Bronchial epithelial cell (primary cell): ENCODE results near the gene ATF5. TPM values are rescaled to one million over a fixed set of nuclear protein-coding genes. Genes with fewer than 3 reads are reported as not detected.

Source experiments
- DNase-seq: peaks from one replicate; pipeline ENCODE4 v3.0.0-alpha.2; 2010; ENCODE audit warnings: low read depth
- FAIRE-seq: peaks from 2 replicates; lab custom pipeline; 2011; peaks lifted over from hg19 to GRCh38; lab: Jason Lieb, UNC
- H3K27me3 ChIP-seq: 2 replicates; pipeline ENCODE4 v1.5.1; 2011; ENCODE audit warnings: low read length; ENCODE audit not compliant: control insufficient read depth, insufficient read depth
- H3K36me3 ChIP-seq: 2 replicates; pipeline ENCODE4 v1.5.1; 2011; ENCODE audit warnings: low read length; ENCODE audit not compliant: control insufficient read depth, insufficient read depth
- H3K4me3 ChIP-seq: 2 replicates; pipeline ENCODE4 v1.5.1; 2011; ENCODE audit warnings: mild to moderate bottlenecking, low read depth, low read length, control low read depth
- total RNA-seq: library from RNA; depleted of rRNA; stranded (reverse); fragments of >200 nt; gene quantifications from 2 replicates; pipeline ENCODE4 v1.2.1, GENCODE V29; 2014
- TF ChIP-seq, protein P1 (sequence below): IDR thresholded peaks from 2 replicates; pipeline ENCODE4 v1.5.1; 2011; ENCODE audit warnings: mild to moderate bottlenecking, moderate library complexity, low read length, control low read depth, inconsistent platforms; ENCODE audit not compliant: insufficient read depth, severe bottlenecking

ATF5 gene
- total RNA-seq, 1 donor from 2014 or later = 1.8 TPM

DNA sequence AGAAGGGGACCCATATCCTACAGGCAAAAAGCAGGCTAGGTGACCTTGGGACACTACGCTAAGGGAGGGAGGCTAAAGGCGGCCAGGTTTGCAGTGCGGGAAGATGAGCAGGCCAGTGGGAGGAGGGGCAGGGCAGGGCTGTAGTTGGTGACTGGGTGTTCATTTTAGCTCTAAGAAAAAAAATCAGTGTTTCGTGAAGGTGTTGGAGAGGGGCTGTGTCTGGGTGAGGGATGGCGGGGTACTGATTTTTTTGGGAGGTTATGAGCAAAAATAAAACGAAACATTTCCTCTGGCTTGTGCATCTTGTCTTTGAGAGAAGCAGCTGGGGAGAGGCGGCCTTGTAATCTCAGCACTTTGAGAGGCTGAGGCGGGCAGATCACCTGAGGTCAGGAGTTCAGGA, 4.6 kb downstream of the ATF5 start:
- DNase-seq (no peak), FAIRE-seq (no peak)
- TF ChIP-seq, protein P1, sequence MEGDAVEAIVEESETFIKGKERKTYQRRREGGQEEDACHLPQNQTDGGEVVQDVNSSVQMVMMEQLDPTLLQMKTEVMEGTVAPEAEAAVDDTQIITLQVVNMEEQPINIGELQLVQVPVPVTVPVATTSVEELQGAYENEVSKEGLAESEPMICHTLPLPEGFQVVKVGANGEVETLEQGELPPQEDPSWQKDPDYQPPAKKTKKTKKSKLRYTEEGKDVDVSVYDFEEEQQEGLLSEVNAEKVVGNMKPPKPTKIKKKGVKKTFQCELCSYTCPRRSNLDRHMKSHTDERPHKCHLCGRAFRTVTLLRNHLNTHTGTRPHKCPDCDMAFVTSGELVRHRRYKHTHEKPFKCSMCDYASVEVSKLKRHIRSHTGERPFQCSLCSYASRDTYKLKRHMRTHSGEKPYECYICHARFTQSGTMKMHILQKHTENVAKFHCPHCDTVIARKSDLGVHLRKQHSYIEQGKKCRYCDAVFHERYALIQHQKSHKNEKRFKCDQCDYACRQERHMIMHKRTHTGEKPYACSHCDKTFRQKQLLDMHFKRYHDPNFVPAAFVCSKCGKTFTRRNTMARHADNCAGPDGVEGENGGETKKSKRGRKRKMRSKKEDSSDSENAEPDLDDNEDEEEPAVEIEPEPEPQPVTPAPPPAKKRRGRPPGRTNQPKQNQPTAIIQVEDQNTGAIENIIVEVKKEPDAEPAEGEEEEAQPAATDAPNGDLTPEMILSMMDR = no peak
- Histone ChIP-seq H3K36me3 (no peaks in the 10 kb centered on the region), H3K27me3 (no peaks in the 10 kb centered on the region), H3K4me3 (no peak overlapping the region)

DNA sequence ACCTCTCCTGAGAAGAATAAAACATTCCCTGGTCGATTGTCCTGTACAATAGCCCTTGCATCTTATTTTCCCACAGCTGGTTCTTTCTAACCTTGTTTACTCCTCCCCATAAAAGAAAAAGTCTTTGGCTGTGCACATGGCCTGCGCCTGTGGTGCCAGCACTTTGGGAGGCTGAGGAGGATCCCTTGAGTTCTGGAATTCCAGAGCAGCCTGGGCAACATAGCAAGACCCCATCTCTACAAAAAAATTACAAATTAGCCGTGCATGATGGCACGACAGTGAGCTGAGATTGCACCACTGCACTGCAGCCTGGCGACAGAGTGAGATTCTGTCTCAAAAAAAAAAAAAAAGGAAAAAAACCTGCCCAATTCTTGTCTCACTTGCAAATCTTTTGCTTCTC, 7.5 kb downstream of the ATF5 start:
- DNase-seq = no peak
- Histone ChIP-seq H3K36me3 (no peaks in the 10 kb centered on the region), H3K27me3 (no peaks in the 10 kb centered on the region), H3K4me3 (no peak overlapping the region)
- TF ChIP-seq, protein P1 = no peak
- FAIRE-seq = no peak

DNA sequence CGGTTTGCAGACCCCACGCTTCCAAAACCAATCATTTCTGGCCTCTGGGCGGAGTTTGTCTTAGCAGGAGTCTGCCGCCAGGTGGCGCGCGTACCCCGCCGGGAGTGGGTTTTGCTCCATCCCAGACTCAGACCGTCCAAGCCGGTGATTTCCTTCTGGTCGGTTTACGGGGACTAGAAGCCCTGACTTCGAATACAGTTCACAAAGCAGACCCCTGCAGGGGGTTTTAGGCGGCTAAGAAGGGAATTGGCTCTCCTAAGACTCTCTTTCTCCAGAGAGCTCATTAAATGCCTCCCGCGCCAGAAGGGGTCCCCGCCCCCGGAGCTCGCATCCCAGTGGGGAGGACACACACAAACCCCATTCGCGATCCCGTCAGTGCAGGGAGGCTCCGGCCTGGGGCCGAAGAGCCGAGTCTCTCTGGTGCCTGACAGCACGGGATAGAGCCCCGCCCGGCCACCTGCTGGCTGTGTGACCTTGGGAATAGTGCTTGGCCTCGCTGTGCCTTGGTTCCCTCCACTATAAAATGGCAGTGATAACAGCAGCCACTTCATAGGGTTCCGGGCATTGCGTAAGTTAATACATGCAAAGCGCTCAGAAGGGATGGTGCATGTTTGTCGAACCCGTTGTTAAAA, 8.9 kb downstream of the ATF5 start:
- Histone ChIP-seq H3K36me3 (no peaks in the 10 kb centered on the region), H3K4me3 (no peak overlapping the region), H3K27me3 (no peaks in the 10 kb centered on the region)
- FAIRE-seq (no peak), DNase-seq (peak; percentile 32)
- TF ChIP-seq, protein P1 = peak; percentile 96

DNA sequence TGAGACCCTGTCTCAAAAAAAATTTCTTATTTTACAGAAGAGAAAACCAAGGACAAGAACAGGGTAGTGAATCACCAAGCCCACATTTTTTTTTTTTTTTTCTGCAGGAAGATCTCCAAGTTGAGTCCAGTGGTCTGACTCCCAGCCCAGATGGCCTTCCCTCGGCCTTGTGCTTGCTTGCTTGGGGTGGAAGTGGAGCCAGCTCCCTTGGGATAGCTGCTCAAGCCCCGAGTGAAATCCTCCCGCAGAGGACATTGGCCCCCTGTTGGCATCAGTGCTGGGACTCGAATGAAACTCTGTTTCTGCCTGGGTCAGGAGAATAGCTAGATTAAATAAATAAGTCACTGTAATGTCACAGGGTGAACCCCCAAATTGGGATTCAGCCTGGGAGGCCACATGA, 9.7 kb downstream of the ATF5 start:
- Histone ChIP-seq H3K36me3 (no peaks in the 10 kb centered on the region), H3K4me3 (no peak overlapping the region), H3K27me3 (no peaks in the 10 kb centered on the region)
- DNase-seq (no peak), FAIRE-seq (no peak)
- TF ChIP-seq, protein P1 = no peak

DNA sequence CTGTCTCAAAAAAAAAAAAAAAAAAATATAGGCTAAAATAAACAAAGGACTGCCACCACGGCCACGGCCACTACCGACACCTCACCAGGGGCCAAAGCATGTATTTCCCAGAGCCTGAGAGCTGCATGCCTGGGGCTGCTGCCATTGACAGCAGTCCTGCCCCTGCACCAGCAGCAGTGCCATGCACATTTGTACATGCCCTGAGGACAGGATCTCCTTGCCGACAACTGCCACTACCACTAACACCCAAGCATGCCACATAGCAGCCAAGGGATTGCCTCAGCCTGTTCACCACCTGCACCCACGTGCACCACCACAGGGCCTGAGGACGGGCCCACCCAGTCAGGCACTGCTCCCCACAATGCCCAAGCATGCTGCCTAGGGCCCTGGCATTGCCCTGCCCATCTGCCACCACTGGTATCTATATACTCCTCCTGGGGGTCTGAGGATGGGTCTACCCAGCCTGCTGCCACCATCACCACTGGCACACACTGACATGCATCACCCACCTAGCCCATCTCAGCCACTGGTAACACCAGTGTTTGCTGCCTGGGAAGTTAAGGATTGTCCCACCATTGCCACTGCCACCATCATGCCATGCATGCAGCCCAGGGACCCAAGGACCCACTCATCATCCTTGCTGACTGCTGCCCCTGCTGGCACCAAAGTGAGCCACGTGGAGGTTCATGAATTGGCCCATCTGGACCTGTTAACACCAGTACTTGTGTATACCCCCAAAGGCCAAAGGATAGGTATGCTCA, 10.9 kb downstream of the ATF5 start:
- no peak overlapping the region for H3K4me3 ChIP-seq
- H3K27me3 ChIP-seq = no peaks in the 10 kb centered on the region
- no peak for FAIRE-seq
- DNase-seq = no peak
- TF ChIP-seq, protein P1 = no peak
- no peaks in the 10 kb centered on the region for H3K36me3 ChIP-seq
